DND-41 (cell line): ENCODE measurements around the gene TMED4.

Source experiments
- CTCF ChIP-seq: IDR thresholded peaks from 2 replicates; pipeline ENCODE4 v1.5.1; 2012; ENCODE audit warnings: borderline replicate concordance, low read length, moderate library complexity, mild to moderate bottlenecking; ENCODE audit not compliant: poor library complexity, severe bottlenecking; ENCODE audit errors: extremely low read depth
- EZH2 ChIP-seq: IDR thresholded peaks from 3 replicates; pipeline ENCODE4 v1.6.1; 2012; ENCODE audit warnings: borderline replicate concordance, low read depth, mild to moderate bottlenecking, moderate library complexity, low read length, inconsistent platforms; ENCODE audit not compliant: severe bottlenecking

GRCh38 chr7:44541028-44541869 lies 40.8 kb downstream of the TMED4 start, which contains the start of gene NPC1L1:
- no peak for TF ChIP-seq CTCF
- no peak for TF ChIP-seq EZH2
